ENCODE measurements around the gene HLA-A. TPM values are rescaled to one million over a fixed set of nuclear protein-coding genes. Genes with fewer than 3 reads are reported as not detected.

Gene HLA-A
- polyA plus RNA-seq, 1 experiment = 368 TPM

DNA sequence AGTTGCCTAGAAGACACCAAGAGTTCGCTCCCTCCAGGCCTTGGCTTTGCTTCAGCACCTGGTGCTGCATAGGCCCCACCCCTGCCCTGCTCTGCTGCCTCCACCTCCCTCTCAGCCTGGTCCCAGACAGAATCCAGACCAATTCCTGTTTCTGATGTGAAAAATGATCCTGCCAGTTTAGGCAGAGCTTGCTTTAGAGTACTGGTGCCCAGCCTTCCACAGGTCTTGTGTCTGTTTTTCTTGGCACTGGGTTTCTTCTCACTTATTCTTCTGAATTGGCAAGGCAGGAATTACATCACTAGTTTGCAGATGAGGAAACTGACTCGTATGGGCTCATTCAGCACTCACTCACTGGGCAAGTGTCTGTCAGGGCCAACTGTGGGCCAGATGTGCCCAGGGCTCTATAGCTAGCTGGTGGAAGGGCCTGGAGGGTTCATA, 53.0 kb downstream of the HLA-A start:
- Histone ChIP-seq H3K27me3 (ENCODE audit: control insufficient read depth, insufficient read depth, low read length) (peaks cover 18% of the 10 kb centered on the region), H3K27ac (ENCODE audit: low read depth, low read length) (no peak overlapping the region), H3K4me3 (ENCODE audit: low read depth, low read length) (no peak overlapping the region), H3K9me3 (ENCODE audit: control insufficient read depth, insufficient read depth, low read length) (no peaks in the 10 kb centered on the region)
- CTCF ChIA-PET = no interaction called here
- no peak for DNase-seq (ENCODE audit: low read depth, low spot score)
- TF ChIP-seq, protein P1, sequence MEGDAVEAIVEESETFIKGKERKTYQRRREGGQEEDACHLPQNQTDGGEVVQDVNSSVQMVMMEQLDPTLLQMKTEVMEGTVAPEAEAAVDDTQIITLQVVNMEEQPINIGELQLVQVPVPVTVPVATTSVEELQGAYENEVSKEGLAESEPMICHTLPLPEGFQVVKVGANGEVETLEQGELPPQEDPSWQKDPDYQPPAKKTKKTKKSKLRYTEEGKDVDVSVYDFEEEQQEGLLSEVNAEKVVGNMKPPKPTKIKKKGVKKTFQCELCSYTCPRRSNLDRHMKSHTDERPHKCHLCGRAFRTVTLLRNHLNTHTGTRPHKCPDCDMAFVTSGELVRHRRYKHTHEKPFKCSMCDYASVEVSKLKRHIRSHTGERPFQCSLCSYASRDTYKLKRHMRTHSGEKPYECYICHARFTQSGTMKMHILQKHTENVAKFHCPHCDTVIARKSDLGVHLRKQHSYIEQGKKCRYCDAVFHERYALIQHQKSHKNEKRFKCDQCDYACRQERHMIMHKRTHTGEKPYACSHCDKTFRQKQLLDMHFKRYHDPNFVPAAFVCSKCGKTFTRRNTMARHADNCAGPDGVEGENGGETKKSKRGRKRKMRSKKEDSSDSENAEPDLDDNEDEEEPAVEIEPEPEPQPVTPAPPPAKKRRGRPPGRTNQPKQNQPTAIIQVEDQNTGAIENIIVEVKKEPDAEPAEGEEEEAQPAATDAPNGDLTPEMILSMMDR (IDR thresholded peaks at IDR 0.05; ENCODE audit: low read depth, low read length) = no peak
- POLR2A ChIA-PET = no interaction called here

Small RNA genes within 50 kb of the gene (small RNA-seq; reads per million reads assigned to genes)
- gene HLA-U (ENCODE audit: insufficient read length, low read depth) = not detected

Other genes with a start within 250 kb of the HLA-A start
- 0.12 TPM in 1 of 2 replicates, not detected in the other for gene HLA-F, start 219.1 kb upstream of the HLA-A start, polyA plus RNA-seq (2011; rRNA removed)
- gene HLA-G, start 114.7 kb upstream of the HLA-A start, polyA plus RNA-seq (2011; rRNA removed) = not detected in 2 replicates
- 25.0 and 25.1 TPM in 2 replicates for gene POLR1H, start 118.7 kb downstream of the HLA-A start, polyA plus RNA-seq (2011; rRNA removed)
- 49.8 and 53.5 TPM in 2 replicates for gene PPP1R11, start 124.7 kb downstream of the HLA-A start, polyA plus RNA-seq (2011; rRNA removed)
- gene RNF39, start 133.2 kb downstream of the HLA-A start, polyA plus RNA-seq (2011; rRNA removed) = not detected in 2 replicates
- not detected in 2 replicates for gene TRIM31, start 170.6 kb downstream of the HLA-A start, polyA plus RNA-seq (2011; rRNA removed)
- not detected in 2 replicates for gene TRIM40, start 193.6 kb downstream of the HLA-A start, polyA plus RNA-seq (2011; rRNA removed)
- not detected in 2 replicates for gene TRIM10, start 218.7 kb downstream of the HLA-A start, polyA plus RNA-seq (2011; rRNA removed)
- gene TRIM15, start 221.0 kb downstream of the HLA-A start, polyA plus RNA-seq (2011; rRNA removed) = not detected in 2 replicates